Fibroblast of pulmonary artery (primary cell): ENCODE measurements around the gene JARID2.

Source experiments
- DNase-seq: peaks from one replicate; pipeline ENCODE4 v3.0.0-alpha.2; 2010; ENCODE audit warnings: low read depth
- H3K4me3 ChIP-seq: replicated peaks from 2 replicates; pipeline ENCODE4 v1.5.1; 2011; ENCODE audit warnings: low read depth, mild to moderate bottlenecking, control low read depth, low read length, moderate library complexity
- CTCF ChIP-seq: IDR thresholded peaks from 2 replicates; pipeline ENCODE4 v1.5.1; 2011; ENCODE audit warnings: mild to moderate bottlenecking, control low read depth, low read length, inconsistent platforms; ENCODE audit errors: missing control alignments

The JARID2 gene

GRCh38 chr6:15442467-15442866, 196.6 kb downstream of the JARID2 start:
- no peak for DNase-seq
- no peak overlapping the region for H3K4me3 ChIP-seq
- no peak for TF ChIP-seq CTCF

- TF ChIP-seq CTCF, result no peak
- H3K4me3 ChIP-seq, result no peak overlapping the region
- DNase-seq, result peak; percentile 86
Observed at GRCh38 chr6:15443119-15443830, 197.4 kb downstream of the JARID2 start.

- DNase-seq, result no peak
- H3K4me3 ChIP-seq, result no peak overlapping the region
- TF ChIP-seq CTCF, result no peak
Observed at GRCh38 chr6:15444081-15444731, 198.3 kb downstream of the JARID2 start.

- no peak overlapping the region for H3K4me3 ChIP-seq
- no peak for TF ChIP-seq CTCF
- no peak for DNase-seq
Observed at GRCh38 chr6:15444881-15445280, 199.0 kb downstream of the JARID2 start.

- DNase-seq, result no peak
- no peak for TF ChIP-seq CTCF
- H3K4me3 ChIP-seq, result no peak overlapping the region
Observed at GRCh38 chr6:15447546-15448267, 201.8 kb downstream of the JARID2 start.

- no peak for TF ChIP-seq CTCF
- H3K4me3 ChIP-seq, result no peak overlapping the region
- DNase-seq, result peak; percentile 56
Observed at GRCh38 chr6:15449011-15449410, 203.1 kb downstream of the JARID2 start.
